ENCODE measurements around the gene METTL5.

GRCh38 chr2:169775765-169776164 lies 48.9 kb downstream of the METTL5 start:
- TF ChIP-seq SPI1 (IDR thresholded peaks at IDR 0.05; ENCODE audit: low read depth, low read length) (no peak), POLR2AphosphoS5 (IDR thresholded peaks at IDR 0.05; ENCODE audit: low read depth, low read length) (no peak)
